Sciatic nerve (tissue), 2 donors: ENCODE data around the gene FPR2. TPM values are rescaled to one million over a fixed set of nuclear protein-coding genes. Genes with fewer than 3 reads are reported as not detected.

Experiments
- ATAC-seq: fragments of 200-7000 bp; cut with Tn5 transposase; one replicate; pipeline ENCODE4 v1.9.1; 2020; ENCODE audit warnings: mild to moderate bottlenecking, moderate library complexity
- DNase-seq: peaks from one replicate; pipeline ENCODE4 v3.0.0-alpha.2; 2020; ENCODE audit warnings: low spot score
- intact Hi-C: fragments of 100-400 bp; cut with DNase I; formaldehyde crosslinking; loops from one replicate; pipeline ENCODE4 v1.14.2; 2022
- total RNA-seq: library from RNA; stranded (reverse); fragmentation: NEBNext Ultra II Directional; extraction: Animal tissue kit (Norgen Biotek cat#: 25700); gene quantifications from one replicate; pipeline ENCODE4 v1.2.1, GENCODE V29; 2021
- donor health status: DM: no; HTN: no; CAD: no.
- donor health status: DM: no; HTN: no; CAD: no.

The FPR2 gene
- 2.4 TPM for total RNA-seq

- DNase-seq (no peak), ATAC-seq (no peak)
- intact Hi-C loops: no loop called here
These were observed at the start of gene FPR2 for GRCh38 chr19:51760697-51761356. FPR2 (plus strand) TSS chr19:51761180; CDS start chr19:51768659, 7,479 bp downstream.

DNA sequence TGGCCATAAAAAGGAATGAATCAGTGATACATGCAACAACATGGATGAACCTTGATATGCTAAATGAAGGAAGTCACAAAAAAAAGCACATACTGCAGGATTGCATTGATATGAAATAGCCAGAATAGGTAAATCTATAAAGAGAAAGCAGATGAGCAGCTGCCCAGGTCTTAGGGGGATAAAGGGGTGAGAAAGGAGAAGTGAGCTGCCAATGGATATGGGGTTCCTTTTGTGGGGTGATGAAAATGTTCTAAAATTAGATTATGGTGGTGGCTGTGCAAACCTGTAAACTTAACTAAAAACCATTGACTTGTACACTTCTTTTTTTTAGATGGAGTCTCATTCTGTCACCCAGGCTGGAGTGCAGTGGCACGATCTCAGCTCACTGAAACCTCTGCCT is 49.3 kb upstream of the FPR2 start:
- intact Hi-C loops: no loop called here
- ATAC-seq: no peak

GRCh38 chr19:51712461-51713081 is 48.4 kb upstream of the FPR2 start:
- no peak for ATAC-seq
- intact Hi-C loops: no loop called here
- no peak for DNase-seq

More for the DNA sequence above, 49.3 kb upstream of the FPR2 start:
- DNase-seq: no peak

DNA sequence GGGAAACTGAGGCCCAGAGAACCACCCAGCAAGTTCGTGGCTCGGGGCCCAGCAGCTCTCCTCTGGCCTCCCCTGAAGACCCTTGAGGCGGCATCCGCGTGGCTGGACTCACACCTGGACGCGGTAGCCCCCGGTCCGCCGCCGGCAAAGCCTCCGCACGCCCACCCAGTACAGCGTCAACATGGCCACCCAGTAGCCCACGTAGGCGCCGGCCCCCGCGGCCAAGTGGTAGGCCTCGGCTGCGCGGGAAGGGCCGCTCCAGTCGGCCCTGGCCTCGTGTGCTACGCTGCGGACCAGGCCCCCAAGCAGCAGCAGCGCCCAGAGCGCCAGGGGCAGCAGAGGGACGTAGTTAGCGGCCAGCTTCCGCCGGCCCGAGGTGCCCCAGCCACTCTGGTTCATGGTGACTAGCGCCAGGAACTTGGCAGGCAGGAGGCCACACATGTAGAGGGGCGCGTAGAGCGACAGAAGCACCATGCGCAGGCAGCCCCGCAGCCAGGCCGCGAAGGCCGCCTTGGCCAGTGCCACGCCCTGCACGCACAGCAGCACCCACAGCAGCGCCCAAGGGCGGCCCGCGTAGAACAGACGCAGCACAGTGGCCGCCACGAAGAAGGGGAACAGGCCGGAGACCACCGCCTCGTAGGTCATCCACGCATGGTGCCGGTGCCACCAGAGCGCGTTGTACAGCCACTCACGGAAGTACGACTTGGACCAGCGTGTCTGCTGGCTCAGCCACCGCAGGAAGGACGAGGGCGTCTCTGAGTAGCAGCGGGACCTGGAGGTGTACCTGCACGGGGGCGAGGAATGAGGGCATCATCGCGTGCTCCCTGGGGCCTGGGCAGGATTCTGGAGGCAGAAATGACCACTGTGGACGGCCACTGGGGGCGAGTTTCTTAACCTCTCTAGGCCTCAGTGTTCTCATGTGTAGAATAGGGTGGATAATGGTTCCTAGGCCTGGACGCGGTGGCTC is 47.4 kb upstream of the FPR2 start:
- DNase-seq (no peak), ATAC-seq (no peak)
- intact Hi-C loops: no loop called here

GRCh38 chr19:51714848-51715247 is 46.1 kb upstream of the FPR2 start:
- ATAC-seq (no peak), DNase-seq (no peak)
- intact Hi-C loops: no loop called here

DNA sequence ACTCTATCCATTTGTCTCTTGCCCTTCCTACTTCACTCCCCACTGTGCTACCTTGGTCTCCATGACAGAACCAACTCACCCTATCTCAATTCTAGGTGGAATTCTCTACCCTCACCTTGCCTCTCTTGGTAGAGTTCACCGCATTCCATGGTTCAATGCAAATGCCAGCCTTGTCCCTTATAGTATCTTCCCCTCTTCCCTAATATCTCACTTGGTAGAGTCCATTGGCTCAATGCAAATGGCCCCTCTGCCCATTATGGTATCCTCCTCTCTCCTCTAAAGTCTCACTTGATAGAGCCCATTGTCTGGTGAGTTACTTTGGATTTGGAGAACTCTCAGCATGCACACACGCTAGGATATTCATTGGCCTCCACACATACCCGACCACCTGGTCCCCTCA is 45.1 kb upstream of the FPR2 start:
- intact Hi-C loops: no loop called here
- DNase-seq (no peak), ATAC-seq (no peak)

DNA sequence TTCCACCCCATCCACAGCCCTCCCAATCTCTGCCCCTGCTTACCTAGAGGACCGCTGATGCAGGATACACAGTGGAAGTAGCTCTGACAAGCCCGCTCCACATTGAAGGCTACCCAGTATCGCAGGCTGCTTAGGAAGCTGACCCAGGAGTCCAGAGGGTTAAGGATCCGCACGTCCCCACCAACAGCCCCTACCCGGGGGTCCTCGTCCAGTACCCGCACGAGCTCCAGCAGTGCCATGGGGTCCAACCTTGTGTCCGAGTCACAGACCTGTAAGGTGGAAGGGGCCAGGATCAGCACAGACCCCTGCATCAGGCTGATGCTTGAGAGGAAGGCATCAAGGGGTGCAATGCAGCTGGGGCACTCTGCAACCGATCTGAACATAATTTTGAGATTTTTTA is 44.1 kb upstream of the FPR2 start:
- intact Hi-C loops: no loop called here
- ATAC-seq (no peak), DNase-seq (no peak)

GRCh38 chr19:51719251-51719988 is 41.6 kb upstream of the FPR2 start:
- DNase-seq (no peak), ATAC-seq (no peak)
- intact Hi-C loops: no loop called here

- DNase-seq: no peak
- no peak for ATAC-seq
- intact Hi-C loops: no loop called here
These were observed 39.1 kb upstream of the FPR2 start for GRCh38 chr19:51721905-51722304.

GRCh38 chr19:51722492-51722891 is 38.5 kb upstream of the FPR2 start:
- intact Hi-C loops: no loop called here
- DNase-seq: no peak
- ATAC-seq: no peak

DNA sequence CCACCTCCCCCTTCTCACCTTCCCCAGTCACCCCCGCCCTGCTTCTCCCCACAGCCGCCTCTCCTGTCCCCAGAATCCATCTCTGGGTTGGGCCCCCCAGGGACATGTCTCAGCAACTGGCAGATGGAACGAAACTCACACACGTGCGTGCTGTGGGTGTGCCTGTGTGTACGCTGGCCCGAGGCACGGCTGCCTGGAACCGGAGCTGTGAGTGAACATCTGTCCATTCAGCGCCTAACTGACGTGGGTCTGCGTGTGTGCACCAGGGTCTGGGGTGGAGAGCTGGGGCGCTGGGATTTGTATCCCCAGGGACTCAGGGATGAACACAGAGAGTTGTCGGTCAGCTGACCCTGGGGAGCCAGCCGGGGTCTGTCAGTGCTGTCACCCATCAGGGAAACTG is 36.4 kb upstream of the FPR2 start:
- DNase-seq (no peak), ATAC-seq (peak; percentile 62)
- intact Hi-C loops: no loop called here

DNA sequence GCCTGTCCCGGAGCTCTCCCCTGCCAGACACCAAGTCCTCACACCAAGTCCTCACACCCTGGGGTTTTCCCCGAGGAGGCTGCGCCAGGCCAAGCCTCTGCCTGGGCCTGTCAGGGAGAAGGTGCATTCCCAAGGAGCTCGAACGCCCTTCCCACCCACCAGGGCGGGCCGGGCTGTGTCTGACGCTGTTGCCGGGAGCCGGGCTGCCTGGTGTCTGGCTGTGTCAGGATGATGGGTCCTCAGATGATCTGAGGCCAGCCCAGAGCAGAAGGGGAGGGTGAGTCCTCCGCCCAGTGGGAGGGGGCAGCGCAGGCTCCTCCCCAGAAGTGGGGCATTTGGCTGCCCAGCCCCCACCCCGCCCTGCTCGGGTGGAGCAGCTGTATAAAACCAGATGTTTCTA is 34.9 kb upstream of the FPR2 start:
- DNase-seq (no peak), ATAC-seq (peak; percentile 91)
- intact Hi-C loops: no loop called here

GRCh38 chr19:51727349-51727880 is 33.6 kb upstream of the FPR2 start:
- DNase-seq (no peak), ATAC-seq (no peak)
- intact Hi-C loops: no loop called here

GRCh38 chr19:51729781-51730180 is 31.2 kb upstream of the FPR2 start:
- no peak for DNase-seq
- no peak for ATAC-seq
- intact Hi-C loops: no loop called here

DNA sequence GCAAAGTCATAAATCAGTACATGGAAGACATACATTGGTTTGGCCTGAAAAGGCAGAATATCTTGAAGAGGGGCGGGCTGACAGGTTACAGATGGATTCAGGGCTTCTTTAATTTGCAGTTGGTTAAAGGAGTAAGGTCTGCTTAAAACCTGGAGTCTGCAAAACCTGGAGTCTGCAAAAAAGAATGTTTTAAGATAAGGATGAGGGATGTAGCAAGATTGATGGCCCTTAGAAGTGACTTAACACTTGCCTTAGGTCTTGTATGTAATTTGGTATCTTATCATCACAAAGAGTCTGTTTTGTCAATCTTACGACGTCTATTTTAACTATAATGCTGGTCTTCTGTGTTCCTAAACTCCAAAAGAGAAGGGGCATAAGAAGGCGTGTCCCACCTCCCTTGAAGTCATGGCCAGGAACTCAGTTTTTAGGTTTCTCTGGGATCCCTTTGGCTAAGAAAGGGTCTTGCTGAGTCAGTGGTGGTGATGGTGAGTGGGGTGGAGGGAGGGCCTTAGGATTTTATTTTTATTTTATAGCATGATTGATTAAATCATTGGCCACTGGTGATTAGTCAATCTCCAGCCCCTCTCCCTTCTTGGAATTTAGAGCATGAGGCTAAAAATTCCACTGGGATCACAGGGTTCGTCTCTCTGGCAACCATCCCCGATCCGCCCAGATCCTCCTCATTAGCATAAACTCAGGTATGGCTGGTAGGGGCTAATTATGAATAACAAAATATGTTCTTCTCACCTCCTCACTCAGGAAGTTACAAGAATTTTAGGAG is 27.0 kb upstream of the FPR2 start:
- DNase-seq (no peak), ATAC-seq (no peak)
- intact Hi-C loops: no loop called here

DNA sequence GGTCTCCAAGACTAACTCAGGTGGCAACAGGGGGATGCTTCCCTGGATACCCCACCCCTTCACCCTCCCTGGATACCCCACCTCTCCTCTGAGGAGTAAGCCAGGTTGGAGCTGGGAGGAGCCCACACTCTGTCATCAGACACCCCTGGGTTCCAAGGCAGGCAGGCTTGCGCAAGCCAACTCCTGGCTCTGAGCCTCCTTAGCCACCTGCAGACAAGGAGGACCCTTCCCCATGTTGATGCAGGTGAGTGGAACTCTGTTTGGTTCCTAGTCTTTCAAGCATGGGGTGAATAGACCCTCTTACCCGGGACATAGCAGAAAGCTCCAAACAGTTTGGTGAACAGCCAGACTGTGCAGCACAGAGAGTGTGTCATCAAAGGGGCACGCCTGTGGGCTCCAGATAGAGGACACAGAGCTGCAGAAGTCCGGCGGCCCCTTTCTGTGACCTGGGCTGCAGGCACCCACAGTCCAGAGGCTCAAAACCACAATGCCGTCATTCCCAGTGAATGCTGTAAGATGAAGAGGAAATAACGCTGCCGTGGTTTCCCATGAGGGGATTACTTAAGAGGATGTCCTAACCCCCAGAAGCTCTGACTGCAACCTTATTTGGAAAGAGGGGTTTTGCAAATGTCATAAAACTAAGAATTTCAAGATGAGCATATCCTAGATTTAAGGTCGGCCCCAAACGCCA is 25.1 kb upstream of the FPR2 start:
- intact Hi-C loops: no loop called here
- peak; percentile 85 for ATAC-seq

DNA sequence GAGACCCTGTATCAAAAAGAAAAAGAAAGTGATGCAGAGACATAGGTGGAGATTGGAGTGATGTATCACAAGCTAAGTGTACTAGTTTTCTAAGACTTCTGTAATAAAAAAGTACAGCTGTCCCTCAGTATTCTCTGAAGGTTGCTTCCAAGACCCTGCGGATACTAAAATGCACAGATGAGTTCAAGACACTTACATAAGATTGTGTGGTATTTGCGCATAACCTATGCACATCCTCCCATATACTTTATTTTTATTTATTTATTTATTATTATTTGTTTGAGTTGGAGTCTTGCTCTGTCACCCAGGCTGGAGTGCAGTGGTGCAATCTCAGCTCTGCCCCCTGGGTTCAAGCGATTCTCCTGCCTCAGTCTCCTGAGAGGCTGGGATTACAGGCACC is 23.6 kb upstream of the FPR2 start:
- DNase-seq (no peak), ATAC-seq (no peak)
- intact Hi-C loops: no loop called here

More for the DNA sequence above, 25.1 kb upstream of the FPR2 start:
- peak; percentile 62 for DNase-seq

DNA sequence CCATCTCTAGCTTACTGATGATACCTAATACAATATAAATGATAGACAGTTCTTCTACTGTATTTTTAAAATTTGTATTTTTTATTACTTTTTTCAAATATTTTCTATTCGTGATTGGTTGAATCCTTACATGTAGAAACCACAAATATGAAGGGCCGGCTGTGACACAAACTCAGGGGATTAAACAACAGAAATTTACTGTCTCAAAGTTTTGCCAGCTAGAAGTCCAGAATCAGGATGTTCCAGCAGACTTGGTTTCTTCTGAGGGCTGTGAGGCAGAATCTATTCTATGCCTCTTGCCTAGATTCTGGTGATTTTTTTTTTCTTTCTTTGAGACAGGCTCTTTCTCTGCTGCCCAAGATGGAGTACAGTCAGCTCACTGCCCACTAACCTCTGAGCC is 23.1 kb upstream of the FPR2 start:
- ATAC-seq (no peak), DNase-seq (no peak)
- intact Hi-C loops: no loop called here
